HG03066 (cell line): ENCODE data around the gene SMDT1.
"Not testable (repeated sequence)": the region's sequence is repeated elsewhere in the genome, so short reads cannot be mapped to it uniquely, and the experiment has no call there.

Experiments used
- ATAC-seq: cut with Tn5 transposase; IDR thresholded peaks from one replicate; pipeline ENCODE4 v1.9.1; 2021; ENCODE audit warnings: low read depth; ENCODE audit not compliant: unreplicated experiment

The SMDT1 gene

GRCh38 chr22:42108848-42109247 is 29.3 kb downstream of the SMDT1 start:
- ATAC-seq: no peak

- ATAC-seq: no peak
Observed at GRCh38 chr22:42111798-42112197, 32.3 kb downstream of the SMDT1 start.

GRCh38 chr22:42112793-42113192 is 33.3 kb downstream of the SMDT1 start:
- not testable (repeated sequence) for ATAC-seq

GRCh38 chr22:42114721-42115120 is 35.2 kb downstream of the SMDT1 start:
- ATAC-seq: no peak

GRCh38 chr22:42115420-42115830 is 35.9 kb downstream of the SMDT1 start:
- ATAC-seq: not testable (repeated sequence)

DNA sequence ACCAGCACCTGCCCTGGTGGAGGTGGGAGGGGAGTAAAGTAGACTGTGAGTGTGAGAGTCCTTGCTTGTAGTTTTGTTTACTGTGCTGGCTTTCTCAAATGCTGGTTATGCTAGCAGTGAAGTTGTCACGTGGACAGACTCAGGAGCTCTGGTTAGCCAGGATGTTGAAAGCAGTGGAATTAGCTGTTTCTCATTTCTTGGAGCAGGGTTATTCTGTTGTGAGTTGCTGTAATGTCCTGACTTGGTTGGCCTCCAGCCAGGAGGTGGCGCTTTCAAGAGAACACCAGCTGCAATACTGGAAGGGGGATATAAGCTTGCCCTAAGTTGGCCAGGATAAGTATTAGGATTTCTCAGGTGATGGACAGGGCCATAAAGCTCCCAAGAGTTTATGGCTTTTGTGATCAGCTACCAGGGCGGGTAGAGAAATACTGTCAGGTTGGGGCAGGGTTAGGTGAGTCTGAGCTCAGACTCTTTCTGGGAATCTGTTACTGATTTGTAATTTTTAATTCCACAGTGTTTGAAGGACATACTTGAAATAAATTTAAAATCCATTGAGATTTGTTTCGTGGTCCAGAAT is 37.4 kb downstream of the SMDT1 start:
- no peak for ATAC-seq

DNA sequence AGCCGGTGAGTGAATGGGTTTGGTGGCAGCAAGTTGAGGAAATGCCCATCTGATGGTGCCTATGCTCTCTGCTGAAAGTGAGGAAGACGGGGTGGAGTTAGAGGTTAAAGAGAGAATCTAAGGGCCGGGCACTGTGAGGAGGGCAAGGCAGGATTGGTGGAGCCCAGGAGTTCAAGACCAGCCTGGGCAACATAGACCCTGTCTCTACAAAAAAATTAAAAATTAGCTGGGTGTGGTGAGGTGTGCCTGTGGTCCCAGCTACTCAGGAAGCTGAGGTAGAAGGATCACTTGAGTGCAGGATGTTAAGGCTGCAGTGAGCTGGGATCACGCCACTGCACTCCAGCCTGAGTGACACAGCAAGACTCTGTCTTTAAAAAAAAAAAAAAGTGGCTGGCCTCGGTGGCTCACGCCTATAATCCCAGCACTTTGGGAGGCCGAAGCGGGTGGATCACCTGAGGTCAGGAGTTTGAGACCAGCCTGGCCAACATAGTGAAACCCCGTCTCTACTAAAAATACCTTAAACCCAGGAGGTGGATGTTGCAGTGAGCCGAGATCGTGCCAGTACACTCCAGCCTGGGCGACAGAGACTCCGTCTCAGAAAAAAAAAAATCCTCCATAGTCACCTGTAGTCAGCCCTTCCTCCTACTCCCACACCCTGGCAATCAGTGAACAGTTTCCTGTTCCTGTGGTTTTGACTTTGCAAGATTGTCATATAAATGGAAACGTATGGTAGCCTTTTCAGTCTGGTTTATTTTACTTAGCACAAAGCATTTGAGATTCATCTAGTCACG is 40.9 kb downstream of the SMDT1 start:
- ATAC-seq: not testable (repeated sequence)

DNA sequence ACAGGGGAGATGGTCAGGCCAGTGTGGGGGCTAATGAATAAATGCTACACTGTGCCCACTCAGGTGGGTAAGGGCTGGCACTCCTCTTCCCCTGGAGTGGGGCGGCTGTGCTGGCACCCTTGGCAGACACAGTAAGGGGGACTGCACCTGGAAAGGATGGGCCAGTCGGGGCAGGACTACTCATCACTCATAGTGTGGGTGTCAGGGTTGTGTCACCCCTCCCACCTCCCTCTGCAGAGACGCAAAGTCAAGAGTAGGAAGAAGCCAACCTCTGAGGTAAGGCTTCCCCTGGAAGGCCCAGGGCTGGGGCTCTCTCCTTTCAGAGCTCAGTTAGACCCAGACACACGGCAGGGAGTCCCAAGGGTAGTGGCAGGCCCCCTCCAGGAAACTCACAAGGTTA is 44.0 kb downstream of the SMDT1 start:
- not testable (repeated sequence) for ATAC-seq

DNA sequence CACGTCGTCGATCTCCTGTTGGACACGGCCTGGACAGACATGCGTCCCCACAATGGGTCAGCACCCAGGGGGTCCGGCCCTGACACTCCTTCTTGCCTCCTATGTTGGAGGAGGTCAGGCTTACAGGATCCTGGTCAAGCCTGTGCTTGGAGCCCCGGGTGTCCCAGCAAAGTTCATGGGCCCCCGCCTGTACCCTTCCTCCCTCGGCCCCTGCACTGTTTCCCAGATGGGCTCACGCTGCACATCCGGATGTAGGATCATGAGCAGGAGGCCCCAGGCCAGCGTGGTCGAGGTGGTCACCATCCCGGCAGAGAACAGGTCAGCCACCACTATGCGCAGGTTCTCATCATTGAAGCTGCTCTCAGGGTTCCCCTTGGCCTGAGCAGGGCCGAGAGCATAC is 48.1 kb downstream of the SMDT1 start:
- no peak for ATAC-seq

- not testable (repeated sequence) for ATAC-seq
Observed at GRCh38 chr22:42128007-42128406, 48.5 kb downstream of the SMDT1 start.

DNA sequence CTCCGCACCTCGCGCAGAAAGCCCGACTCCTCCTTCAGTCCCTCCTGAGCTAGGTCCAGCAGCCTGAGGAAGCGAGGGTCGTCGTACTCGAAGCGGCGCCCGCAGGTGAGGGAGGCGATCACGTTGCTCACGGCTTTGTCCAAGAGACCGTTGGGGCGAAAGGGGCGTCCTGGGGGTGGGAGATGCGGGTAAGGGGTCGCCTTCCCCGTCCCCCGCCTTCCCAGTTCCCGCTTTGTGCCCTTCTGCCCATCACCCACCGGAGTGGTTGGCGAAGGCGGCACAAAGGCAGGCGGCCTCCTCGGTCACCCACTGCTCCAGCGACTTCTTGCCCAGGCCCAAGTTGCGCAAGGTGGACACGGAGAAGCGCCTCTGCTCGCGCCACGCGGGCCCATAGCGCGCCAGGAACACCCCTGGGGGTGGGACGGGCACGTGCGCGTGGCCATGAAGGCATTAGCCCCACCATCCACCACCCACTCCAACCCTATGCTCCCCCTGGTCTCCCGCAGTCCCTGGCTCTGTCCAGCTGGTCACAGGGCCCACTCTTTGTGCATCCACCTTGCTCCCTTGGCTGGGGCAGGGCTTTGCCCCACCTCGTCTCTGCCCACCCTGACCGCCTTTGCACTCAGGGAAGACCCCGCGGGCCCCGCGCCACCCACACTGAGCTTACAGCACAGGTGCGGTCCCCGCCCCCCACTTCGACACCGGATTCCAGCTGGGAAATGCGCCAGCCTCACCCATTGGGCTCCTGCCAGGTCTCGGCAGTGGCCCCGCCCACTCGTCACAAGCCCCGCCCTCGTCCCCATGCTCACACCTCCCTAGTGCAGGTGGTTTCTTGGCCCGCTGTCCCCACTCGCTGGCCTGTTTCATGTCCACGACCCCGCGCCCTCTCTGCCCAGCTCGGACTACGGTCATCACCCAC is 49.5 kb downstream of the SMDT1 start:
- ATAC-seq: not testable (repeated sequence)

DNA sequence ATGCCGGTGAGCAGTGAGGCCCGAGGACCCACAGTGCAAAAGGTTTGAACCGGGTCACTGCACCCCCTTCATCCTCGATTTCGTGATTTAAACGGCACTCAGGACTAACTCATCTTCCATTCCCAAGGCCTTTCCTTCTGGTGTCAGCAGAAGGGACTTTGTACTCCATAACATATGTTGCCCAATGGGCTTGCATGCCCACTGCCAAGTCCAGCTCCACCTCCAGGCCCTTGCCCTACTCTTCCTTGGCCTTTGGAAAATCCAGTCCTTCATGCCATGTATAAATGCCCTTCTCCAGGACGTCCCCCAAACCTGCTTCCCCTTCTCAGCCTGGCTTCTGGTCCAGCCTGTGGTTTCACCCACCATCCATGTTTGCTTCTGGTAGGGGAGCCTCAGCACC is 50.7 kb downstream of the SMDT1 start:
- not testable (repeated sequence) for ATAC-seq

GRCh38 chr22:42130639-42131431 is 51.3 kb downstream of the SMDT1 start, which contains the start of gene CYP2D6:
TSS of gene CYP2D6 (minus strand) at chr22:42130810. CDS start at chr22:42130791, 19 bp downstream.
- ATAC-seq: not testable (repeated sequence)

DNA sequence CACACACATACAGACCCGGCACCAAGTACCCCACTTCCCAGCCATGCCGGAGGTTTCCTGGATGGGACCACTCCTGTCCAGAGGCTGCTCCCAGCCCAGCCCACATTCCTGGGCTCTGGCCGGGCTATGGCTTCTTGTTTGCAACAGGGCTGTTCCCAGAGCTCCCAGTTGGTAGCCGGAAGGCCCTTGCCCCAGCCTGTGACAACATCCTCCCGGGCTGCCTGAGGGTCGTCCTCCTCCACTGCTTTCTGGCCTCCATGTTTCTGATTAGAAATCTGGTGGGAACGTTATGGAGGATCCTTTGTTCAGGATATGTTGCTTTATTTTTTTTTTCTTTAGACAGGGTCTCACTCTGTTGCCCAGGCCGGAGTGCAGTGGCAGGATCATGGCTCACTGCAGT is 52.1 kb downstream of the SMDT1 start:
- no peak for ATAC-seq

GRCh38 chr22:42132457-42132856 is 53.0 kb downstream of the SMDT1 start:
- no peak for ATAC-seq
